GM12865 (cell line): ENCODE results near the gene NOMO2.
"Not testable (repeated sequence)": the region's sequence is repeated elsewhere in the genome, so short reads cannot be mapped to it uniquely, and the experiment has no call there.

Source experiments
- DNase-seq: peaks from one replicate; pipeline ENCODE4 v3.0.0; 2010; ENCODE audit warnings: low read depth
- H3K4me3 ChIP-seq: 2 replicates; pipeline ENCODE4 v1.5.1; 2011; ENCODE audit warnings: mild to moderate bottlenecking, low read depth, low read length, control low read depth

The NOMO2 gene

DNA sequence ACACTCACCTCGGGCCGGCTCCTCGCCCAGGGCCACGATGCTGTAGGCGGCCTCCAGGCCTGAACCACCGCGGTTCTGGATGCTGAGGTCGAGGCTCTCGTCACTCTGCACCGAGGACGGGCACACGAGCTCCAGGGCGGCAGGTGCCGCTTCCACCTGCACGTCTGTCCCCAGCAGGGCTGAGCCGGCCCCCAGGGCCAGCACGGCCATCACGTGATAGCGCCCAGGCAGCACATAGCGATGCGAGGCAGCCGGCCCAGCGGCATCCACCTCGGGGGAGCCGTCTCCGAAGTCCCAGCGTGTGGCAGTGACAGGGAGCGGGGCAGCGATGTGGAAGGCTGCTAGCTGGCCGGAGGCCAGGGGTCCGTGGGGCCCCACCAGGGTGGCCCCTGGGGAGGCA lies 167.5 kb downstream of the NOMO2 start:
- not testable (repeated sequence) for H3K4me3 ChIP-seq, DNase-seq

- not testable (repeated sequence) for DNase-seq, H3K4me3 ChIP-seq
Measured at GRCh38 chr16:18387767-18388166, 174.1 kb downstream of the NOMO2 start.

GRCh38 chr16:18386517-18386916 lies 175.4 kb downstream of the NOMO2 start:
- not testable (repeated sequence) for H3K4me3 ChIP-seq, DNase-seq

DNA sequence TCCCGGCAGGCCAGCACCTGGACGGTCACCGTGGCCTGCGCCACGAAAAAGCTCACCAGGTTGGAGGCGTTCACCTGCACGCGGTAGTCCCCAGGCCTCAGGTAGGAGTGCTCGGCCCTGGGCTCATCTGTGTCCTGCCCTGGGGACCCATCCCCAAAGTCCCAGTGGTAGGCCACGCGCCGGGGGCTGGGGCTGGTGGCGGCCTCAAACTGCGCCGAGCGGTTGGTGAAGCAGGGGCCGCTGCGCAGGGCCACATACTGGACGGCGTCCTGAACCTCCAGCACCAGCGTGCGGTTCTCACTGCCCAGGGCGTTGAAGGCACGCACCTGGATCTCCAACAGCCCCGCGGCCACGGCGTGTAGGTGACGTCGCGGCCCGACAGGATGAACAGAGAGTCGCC lies 176.6 kb downstream of the NOMO2 start:
- DNase-seq, H3K4me3 ChIP-seq: not testable (repeated sequence)

- not testable (repeated sequence) for DNase-seq, H3K4me3 ChIP-seq
Measured at GRCh38 chr16:18384869-18385268, 177.0 kb downstream of the NOMO2 start.

- H3K4me3 ChIP-seq = not testable (repeated sequence)
Measured at GRCh38 chr16:18384098-18384636, 177.7 kb downstream of the NOMO2 start.

GRCh38 chr16:18382696-18383095 lies 179.2 kb downstream of the NOMO2 start:
- H3K4me3 ChIP-seq, DNase-seq: not testable (repeated sequence)

More at GRCh38 chr16:18384098-18384636, 177.7 kb downstream of the NOMO2 start:
- not testable (repeated sequence) for DNase-seq
